Cardiac muscle cell (in vitro differentiated cells and primary cell): ENCODE measurements around the gene TNNI2. TPM values are rescaled to one million over a fixed set of nuclear protein-coding genes. Genes with fewer than 3 reads are reported as not detected.

ENCODE experiments used
- DNase-seq, 2 donors: peaks; one replicate each; pipeline versions ENCODE4 v3.0.0 to v3.0.0-alpha.2; 2010 to 2017; ENCODE audit warnings: low read depth in 1 of 2, low spot score in 1 of 2
- H3K27ac ChIP-seq: fragments of 200-600 bp; sonication (generic); 2 replicates; pipeline ENCODE4 v1.5.1; 2016
- H3K27me3 ChIP-seq: fragments of 200-600 bp; sonication (generic); 2 replicates; pipeline ENCODE4 v1.6.0; 2016; ENCODE audit warnings: control low read depth
- H3K36me3 ChIP-seq: fragments of 200-600 bp; sonication (generic); 2 replicates; pipeline ENCODE4 v1.5.1; 2016; ENCODE audit warnings: control low read depth
- H3K4me1 ChIP-seq: fragments of 200-600 bp; sonication (generic); 2 replicates; pipeline ENCODE4 v1.8.1; 2017; ENCODE audit warnings: low read depth, mild to moderate bottlenecking, mixed run types
- H3K4me3 ChIP-seq: fragments of 200-600 bp; sonication (generic); 2 replicates; pipeline ENCODE4 v1.5.1; 2016; ENCODE audit warnings: mild to moderate bottlenecking
- H3K9me3 ChIP-seq: fragments of 200-600 bp; sonication (generic); 2 replicates; pipeline ENCODE4 v1.5.1; 2017; ENCODE audit warnings: low read depth, mild to moderate bottlenecking, control low read depth
- polyA plus RNA-seq: library from polyadenylated mRNA; unstranded; fragments of >200 nt; fragmentation: Nextera tagmentation; extraction: Ambion mirVana; gene quantifications from 2 replicates; pipeline ENCODE4 v1.2.1, GENCODE V29; 2016
- total RNA-seq: library from RNA; depleted of rRNA; stranded (reverse); fragments of >200 nt; gene quantifications from 2 replicates; pipeline ENCODE4 v1.2.3, GENCODE V29; 2016
- TF ChIP-seq, protein P1 (sequence below): IDR thresholded peaks from 2 replicates; pipeline ENCODE4 v1.5.1; 2012; ENCODE audit warnings: low read depth, mild to moderate bottlenecking, low read length

Gene TNNI2
- total and polyA plus RNA-seq, 2 experiments from 2014 or later: 2.5 to 3.9 TPM

DNA sequence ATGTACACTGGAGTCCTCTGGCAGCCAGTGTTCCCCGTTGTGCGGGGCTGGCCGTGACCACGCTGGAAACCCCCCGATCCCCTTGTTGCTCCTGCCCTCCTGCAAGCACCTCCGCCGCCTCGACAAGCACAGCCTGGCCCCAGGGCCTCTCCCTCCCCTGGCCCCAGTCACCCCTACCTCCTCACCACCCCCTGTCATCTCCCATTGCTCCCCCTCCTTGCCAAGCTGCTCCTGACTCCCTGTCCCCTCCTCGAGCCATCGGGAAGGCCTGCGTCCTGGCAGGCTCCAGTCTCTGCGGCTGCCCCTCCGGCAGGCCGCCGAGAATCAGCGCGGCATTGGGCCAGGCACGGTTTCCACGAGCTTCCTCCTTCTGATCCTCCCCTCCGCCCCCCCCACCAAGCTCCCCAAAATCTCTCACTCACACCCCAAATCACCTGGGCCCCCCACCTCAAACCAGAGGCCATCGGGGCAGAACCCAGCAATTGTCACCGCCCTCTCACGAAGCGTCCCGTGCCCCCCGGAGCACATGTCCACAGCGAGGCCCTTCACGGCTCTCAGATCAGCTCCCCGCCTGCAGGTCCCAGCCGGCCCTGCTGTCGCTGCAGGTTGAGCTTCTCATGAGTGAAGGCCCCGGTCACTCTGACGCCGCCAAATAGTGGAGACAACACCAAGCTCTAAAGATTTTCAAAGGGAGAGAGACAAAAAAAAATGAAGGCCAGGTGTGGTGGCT, 8.4 kb downstream of the TNNI2 start:
- no peak for DNase-seq
- no peaks in the 10 kb centered on the region for H3K36me3 ChIP-seq
- no peaks in the 10 kb centered on the region for H3K27me3 ChIP-seq
- no peaks in the 10 kb centered on the region for H3K9me3 ChIP-seq
- no peak overlapping the region for H3K27ac ChIP-seq
- no peak overlapping the region for H3K4me3 ChIP-seq
- peaks cover 15% of the 10 kb centered on the region for H3K4me1 ChIP-seq
- TF ChIP-seq, protein P1, sequence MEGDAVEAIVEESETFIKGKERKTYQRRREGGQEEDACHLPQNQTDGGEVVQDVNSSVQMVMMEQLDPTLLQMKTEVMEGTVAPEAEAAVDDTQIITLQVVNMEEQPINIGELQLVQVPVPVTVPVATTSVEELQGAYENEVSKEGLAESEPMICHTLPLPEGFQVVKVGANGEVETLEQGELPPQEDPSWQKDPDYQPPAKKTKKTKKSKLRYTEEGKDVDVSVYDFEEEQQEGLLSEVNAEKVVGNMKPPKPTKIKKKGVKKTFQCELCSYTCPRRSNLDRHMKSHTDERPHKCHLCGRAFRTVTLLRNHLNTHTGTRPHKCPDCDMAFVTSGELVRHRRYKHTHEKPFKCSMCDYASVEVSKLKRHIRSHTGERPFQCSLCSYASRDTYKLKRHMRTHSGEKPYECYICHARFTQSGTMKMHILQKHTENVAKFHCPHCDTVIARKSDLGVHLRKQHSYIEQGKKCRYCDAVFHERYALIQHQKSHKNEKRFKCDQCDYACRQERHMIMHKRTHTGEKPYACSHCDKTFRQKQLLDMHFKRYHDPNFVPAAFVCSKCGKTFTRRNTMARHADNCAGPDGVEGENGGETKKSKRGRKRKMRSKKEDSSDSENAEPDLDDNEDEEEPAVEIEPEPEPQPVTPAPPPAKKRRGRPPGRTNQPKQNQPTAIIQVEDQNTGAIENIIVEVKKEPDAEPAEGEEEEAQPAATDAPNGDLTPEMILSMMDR: no peak

DNA sequence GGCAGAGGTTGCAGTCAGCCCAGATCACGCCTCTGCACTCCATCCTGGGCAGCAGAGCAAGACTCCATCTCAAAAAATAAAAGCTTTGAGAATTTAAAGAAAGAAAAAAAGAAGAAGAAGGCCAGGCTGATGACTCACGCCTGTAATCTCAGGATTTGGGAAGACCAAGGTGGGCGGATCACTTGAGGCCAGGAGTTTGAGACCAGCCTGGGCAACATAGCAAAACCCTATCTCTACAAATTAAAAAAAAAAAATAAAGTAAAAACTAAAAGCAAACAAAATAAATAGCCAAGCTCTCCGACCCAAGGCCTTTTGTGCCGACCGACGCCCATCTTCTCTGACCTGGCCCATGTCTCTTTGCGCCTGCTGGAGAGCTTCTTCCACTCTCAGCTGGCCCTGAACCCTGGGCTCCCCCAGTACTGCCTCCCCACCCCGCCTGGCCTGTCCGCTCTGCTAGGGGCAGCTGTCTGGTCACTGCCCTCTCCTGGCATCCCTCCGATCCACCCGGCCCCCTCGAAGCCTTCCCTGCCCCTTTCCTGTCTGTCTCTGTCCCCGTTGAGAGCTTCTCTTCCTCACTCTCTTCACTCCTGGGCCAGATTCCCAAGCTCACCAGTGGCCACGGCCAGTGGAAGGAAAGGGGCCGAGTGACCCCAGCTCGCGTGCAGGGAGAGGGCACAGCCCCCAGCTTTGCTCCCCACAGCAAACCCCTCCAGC, 9.3 kb downstream of the TNNI2 start:
- peak in 1 of 2 donors; percentile 34 for DNase-seq
- peaks cover 7% of the 10 kb centered on the region for H3K4me1 ChIP-seq
- TF ChIP-seq, protein P1: no peak
- no peak overlapping the region for H3K4me3 ChIP-seq
- no peak overlapping the region for H3K27ac ChIP-seq
- H3K36me3 ChIP-seq: no peaks in the 10 kb centered on the region
- no peaks in the 10 kb centered on the region for H3K27me3 ChIP-seq
- no peaks in the 10 kb centered on the region for H3K9me3 ChIP-seq

DNA sequence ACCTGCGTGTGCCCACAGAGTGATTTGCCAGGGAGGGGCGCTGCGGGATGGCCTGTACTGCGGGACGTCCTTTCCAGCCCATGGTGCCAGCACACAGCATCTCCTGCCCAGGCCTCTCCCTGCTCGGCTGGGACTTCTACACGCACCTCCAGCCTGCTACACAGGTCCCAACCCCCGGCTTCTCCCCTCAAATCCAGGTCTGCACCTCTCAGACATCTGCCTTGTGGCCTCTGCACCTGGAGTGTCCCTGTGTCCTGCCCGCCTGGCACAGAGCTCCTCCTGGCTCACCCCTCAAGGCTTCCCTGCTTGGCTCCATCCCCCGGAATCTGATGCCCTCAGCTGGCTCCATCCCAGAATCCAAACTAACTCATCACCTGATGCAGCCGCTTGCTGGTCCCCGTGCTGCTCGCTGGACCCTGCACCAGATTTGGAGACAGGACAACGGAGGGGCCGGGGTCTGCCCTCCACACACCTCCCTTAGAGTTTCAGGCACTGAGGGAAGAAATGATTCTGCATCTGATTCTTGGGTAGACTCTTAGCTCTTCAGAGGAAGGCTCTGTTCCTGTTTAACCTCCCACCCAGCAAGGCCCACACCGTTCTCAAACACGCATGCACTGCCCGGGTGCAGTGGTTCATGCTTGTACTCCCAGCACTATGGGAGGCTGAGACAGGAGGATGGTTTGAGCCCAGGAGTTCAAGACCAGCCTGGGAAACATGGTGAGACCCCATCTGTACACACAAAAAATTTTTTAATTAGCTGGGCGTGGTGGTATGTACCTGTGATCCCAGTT, 10.1 kb downstream of the TNNI2 start:
- H3K36me3 ChIP-seq: no peaks in the 10 kb centered on the region
- H3K4me3 ChIP-seq: no peak overlapping the region
- H3K4me1 ChIP-seq: peaks cover 7% of the 10 kb centered on the region
- H3K27me3 ChIP-seq: no peaks in the 10 kb centered on the region
- DNase-seq: no peak
- TF ChIP-seq, protein P1: no peak
- H3K27ac ChIP-seq: no peak overlapping the region
- no peaks in the 10 kb centered on the region for H3K9me3 ChIP-seq

DNA sequence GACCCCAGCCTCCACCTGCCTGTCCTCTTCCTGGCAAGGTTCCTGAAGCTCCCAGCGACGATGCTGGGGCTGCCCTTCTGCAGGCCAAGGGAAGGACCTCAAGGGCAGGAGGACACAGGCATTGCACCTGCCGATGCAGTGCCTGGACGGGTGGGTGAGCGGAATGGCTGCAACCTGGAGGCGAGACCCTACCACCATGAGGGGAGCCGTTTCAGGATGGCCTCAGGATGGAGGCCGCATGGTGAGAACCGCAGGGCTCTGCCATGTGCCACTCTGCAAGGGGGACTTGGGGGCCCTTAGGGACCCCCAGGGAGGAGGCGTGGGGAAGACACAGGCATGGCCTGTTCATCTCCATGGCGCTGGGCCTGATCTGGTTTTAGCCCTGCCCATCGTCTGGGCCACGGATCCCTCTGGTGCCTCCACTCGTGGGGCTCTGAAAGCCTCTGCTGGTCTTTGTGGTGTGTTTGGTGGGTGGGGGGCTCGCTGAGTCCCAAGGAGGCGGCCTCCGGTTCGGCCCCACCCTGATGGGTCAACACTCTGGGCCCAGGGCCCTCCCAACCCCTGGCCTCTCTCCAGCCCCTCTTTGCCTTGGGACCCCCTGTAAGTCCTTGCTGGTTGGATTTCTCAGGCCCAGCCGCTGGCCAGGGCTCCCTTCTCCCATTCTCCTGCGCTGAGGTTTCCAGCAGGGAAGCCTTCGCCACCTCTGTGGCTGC, 12.8 kb downstream of the TNNI2 start:
- TF ChIP-seq, protein P1: no peak
- no peaks in the 10 kb centered on the region for H3K9me3 ChIP-seq
- no peak overlapping the region for H3K27ac ChIP-seq
- no peaks in the 10 kb centered on the region for H3K27me3 ChIP-seq
- H3K36me3 ChIP-seq: no peaks in the 10 kb centered on the region
- DNase-seq: no peak
- no peaks in the 10 kb centered on the region for H3K4me1 ChIP-seq
- no peak overlapping the region for H3K4me3 ChIP-seq

DNA sequence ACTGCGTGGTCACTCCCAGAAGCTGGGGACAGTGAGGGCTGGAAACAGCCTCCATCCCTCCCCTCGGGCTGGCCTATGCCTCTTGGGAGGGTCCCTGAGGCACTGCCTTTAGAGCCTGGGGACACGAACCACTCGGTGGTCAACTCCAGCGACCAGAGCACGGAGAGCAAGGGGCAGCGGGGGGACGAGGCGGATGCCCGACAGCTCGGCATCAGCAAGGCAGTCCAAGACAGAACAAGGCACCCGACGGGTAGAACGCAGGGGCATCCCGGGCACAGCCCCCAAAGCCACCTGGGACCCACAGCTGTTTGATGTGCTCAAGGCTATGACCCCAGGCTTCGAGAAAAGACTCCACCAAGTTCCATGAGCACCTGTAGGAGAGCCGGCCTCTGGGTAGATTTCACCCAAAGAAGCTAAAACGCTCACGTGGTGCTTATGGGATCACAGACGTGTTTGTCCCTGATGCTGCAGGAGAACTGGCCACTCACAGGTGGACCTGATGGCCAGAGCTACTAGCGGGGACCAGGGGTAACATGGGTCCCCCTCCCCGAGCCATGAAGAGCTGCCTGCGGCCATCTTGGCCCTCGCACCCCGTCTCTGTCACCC, 13.6 kb downstream of the TNNI2 start:
- TF ChIP-seq, protein P1: no peak
- Histone ChIP-seq H3K36me3 (no peaks in the 10 kb centered on the region), H3K27ac (no peak overlapping the region), H3K9me3 (no peaks in the 10 kb centered on the region), H3K27me3 (no peaks in the 10 kb centered on the region), H3K4me1 (no peaks in the 10 kb centered on the region), H3K4me3 (no peak overlapping the region)
- DNase-seq: no peak
